Ishikawa (cell line): ENCODE measurements around the gene ANKRD6.

ENCODE experiments used
- CEBPB ChIP-seq: IDR thresholded peaks from 2 replicates; pipeline ENCODE4 v1.6.1; 2012
- CREB1 ChIP-seq: IDR thresholded peaks from 2 replicates; pipeline ENCODE4 v1.6.1; 2012; ENCODE audit warnings: low read depth
- EGR1 ChIP-seq: IDR thresholded peaks from 2 replicates; pipeline ENCODE4 v1.6.1; 2012
- EP300 ChIP-seq: IDR thresholded peaks from 2 replicates; pipeline ENCODE4 v1.6.1; 2012; ENCODE audit warnings: borderline replicate concordance
- FOXM1 ChIP-seq: IDR thresholded peaks from 2 replicates; pipeline ENCODE4 v1.6.1; 2012; ENCODE audit warnings: low read depth, borderline replicate concordance
- MAX ChIP-seq: IDR thresholded peaks from 2 replicates; pipeline ENCODE4 v1.6.1; 2012
- NFIC ChIP-seq: IDR thresholded peaks from 2 replicates; pipeline ENCODE4 v1.6.1; 2012
- RAD21 ChIP-seq: IDR thresholded peaks from 2 replicates; pipeline ENCODE4 v1.6.1; 2012; ENCODE audit warnings: low read depth
- TAF1 ChIP-seq: IDR thresholded peaks from 2 replicates; pipeline ENCODE4 v1.6.1; 2012; ENCODE audit warnings: low read depth, mild to moderate bottlenecking
- TCF12 ChIP-seq: IDR thresholded peaks from 2 replicates; pipeline ENCODE4 v1.6.1; 2012; ENCODE audit warnings: low read depth
- TEAD4 ChIP-seq: IDR thresholded peaks from 2 replicates; pipeline ENCODE4 v1.6.1; 2012
- YY1 ChIP-seq: IDR thresholded peaks from 2 replicates; pipeline ENCODE4 v1.6.1; 2012; ENCODE audit warnings: low read depth
- ZBTB7A ChIP-seq: IDR thresholded peaks from 2 replicates; pipeline ENCODE4 v1.6.1; 2012; ENCODE audit warnings: low read depth
- TF ChIP-seq, protein P1 (sequence below): IDR thresholded peaks from 2 replicates; pipeline ENCODE4 v1.6.1; 2012
- TF ChIP-seq, protein P2 (sequence below): IDR thresholded peaks from 2 replicates; pipeline ENCODE4 v1.6.1; 2012; ENCODE audit warnings: low read depth, mild to moderate bottlenecking

The ANKRD6 gene

DNA sequence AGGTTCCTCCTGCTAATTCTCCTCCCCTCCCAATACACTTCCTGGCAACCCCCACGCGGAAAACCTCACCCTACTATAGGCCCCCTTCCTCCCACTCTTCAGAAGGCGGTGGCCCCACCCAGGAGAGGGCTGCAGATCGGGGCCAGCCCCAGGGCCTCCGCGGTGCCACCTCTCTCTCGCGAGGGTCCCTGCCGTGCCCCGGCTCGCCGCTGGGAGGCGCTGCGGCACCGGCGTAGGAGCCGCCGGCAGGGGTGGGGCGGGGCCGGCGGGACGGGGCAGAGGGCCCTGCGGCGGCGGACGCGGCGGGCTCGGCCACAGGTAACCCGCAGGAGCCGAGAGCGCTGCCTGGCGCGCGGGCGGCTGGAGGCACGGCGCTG, at the start of gene ANKRD6:
ANKRD6 (plus strand) TSS at position 278 of the 377 bp plus-strand sequence. CDS start 133,825 bp downstream, outside the sequence.
- TF ChIP-seq, protein P1, sequence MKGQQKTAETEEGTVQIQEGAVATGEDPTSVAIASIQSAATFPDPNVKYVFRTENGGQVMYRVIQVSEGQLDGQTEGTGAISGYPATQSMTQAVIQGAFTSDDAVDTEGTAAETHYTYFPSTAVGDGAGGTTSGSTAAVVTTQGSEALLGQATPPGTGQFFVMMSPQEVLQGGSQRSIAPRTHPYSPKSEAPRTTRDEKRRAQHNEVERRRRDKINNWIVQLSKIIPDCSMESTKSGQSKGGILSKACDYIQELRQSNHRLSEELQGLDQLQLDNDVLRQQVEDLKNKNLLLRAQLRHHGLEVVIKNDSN: no peak
- TF ChIP-seq NFIC (no peak), TAF1 (peak; percentile 44; the same call in 1 of the 2 replicates), EP300 (peak; percentile 18; the same call in 1 of the 2 replicates), RAD21 (peak; percentile 88)

DNA sequence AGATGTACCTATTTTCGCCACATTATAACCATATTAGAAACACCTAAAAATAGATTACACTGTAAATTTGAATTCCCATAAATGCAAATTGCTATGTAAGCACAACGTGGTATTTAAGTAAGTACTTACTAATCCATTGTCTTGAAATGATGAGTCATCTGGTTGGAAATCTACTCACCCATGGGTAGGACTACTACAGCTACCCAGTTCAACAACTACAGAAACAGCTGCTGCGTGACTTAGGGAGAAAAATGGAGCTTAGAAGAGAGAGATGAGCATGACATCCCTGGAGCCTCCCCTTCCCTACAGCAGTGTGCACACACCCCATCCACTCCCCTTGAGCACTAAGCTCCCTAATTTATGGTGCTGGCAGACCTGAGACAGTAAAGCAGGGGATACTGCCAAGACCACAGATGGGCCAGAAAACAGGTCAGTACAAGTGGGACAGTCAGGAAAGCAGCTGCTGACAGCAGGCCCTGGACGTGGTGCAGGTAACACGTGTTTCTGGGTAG, 47.7 kb upstream of the ANKRD6 start:
- TF ChIP-seq TEAD4: no peak
- TF ChIP-seq ZBTB7A: no peak
- TF ChIP-seq TCF12: no peak
- TF ChIP-seq CREB1: no peak
- TF ChIP-seq NFIC: no peak
- no peak for TF ChIP-seq EGR1

- TF ChIP-seq FOXM1 (no peak), TAF1 (no peak), EP300 (no peak), CREB1 (no peak), RAD21 (no peak), YY1 (no peak), CEBPB (no peak), TCF12 (no peak), NFIC (no peak), TEAD4 (no peak), EGR1 (no peak), ZBTB7A (no peak)
- TF ChIP-seq, protein P1: no peak
Observed at GRCh38 chr6:89385846-89386245, 47.1 kb upstream of the ANKRD6 start.

DNA sequence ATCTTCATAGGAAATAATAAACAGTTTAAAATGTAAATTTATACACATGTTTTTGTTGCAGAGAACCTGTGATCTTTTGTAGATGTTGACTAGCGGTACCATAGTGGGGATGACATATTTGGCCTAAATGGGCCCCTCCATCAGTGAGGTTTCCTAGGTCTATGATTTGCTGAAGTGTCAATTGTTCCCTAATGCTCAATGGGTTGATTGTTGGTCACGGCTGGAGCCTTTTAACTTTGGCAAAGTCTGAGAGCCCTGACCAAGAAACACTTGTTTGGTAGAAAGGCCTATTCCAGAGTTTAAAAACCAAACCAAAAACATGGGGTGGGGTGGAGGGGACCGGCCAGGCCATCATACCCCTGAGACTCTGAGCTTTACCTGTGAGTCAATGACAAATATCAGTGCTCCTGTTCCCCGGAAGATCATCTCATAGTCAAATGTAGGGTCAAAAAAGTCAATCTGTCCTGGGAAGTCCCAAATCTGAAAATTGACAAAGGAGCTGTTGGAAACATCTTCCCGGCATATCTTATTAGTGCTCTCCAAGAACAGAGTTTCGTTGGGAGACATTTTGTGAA, 45.9 kb upstream of the ANKRD6 start:
- TF ChIP-seq TEAD4 (no peak), MAX (no peak), CREB1 (no peak), ZBTB7A (no peak), FOXM1 (no peak)
- TF ChIP-seq, protein P2, sequence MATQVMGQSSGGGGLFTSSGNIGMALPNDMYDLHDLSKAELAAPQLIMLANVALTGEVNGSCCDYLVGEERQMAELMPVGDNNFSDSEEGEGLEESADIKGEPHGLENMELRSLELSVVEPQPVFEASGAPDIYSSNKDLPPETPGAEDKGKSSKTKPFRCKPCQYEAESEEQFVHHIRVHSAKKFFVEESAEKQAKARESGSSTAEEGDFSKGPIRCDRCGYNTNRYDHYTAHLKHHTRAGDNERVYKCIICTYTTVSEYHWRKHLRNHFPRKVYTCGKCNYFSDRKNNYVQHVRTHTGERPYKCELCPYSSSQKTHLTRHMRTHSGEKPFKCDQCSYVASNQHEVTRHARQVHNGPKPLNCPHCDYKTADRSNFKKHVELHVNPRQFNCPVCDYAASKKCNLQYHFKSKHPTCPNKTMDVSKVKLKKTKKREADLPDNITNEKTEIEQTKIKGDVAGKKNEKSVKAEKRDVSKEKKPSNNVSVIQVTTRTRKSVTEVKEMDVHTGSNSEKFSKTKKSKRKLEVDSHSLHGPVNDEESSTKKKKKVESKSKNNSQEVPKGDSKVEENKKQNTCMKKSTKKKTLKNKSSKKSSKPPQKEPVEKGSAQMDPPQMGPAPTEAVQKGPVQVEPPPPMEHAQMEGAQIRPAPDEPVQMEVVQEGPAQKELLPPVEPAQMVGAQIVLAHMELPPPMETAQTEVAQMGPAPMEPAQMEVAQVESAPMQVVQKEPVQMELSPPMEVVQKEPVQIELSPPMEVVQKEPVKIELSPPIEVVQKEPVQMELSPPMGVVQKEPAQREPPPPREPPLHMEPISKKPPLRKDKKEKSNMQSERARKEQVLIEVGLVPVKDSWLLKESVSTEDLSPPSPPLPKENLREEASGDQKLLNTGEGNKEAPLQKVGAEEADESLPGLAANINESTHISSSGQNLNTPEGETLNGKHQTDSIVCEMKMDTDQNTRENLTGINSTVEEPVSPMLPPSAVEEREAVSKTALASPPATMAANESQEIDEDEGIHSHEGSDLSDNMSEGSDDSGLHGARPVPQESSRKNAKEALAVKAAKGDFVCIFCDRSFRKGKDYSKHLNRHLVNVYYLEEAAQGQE: no peak

DNA sequence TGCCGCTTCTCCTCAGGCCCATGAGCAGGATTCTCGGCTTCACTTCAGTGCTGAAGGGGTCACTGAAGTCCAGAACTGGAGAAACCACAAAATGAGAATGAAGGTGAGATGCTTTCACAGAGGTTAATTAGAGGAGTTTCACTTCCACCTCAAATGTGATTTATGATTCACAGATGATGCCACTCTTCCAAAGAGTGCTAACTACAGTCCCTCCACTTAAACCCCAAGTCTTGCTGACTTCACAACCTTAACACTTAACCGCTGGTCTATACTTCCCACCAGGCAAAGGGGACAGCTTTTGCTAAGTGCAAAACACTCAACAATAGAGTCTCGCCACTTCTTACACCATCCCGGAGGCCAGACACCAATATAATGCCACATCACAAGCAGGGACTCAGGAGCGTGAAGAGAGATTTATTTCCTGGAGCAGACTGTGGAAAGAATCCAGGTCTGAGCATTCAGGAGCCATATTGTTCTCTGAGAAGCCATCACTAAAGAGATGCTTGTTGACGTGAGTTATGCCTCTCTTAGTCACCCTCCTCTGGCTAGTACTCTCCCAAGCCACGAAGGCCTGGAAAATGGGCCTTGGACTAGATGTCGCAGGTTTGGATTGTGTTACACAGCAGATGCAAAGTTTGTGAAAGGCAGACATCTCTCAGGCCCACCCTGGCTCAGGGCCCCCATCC, 45.3 kb upstream of the ANKRD6 start:
- TF ChIP-seq TEAD4 (no peak), TAF1 (no peak), CEBPB (no peak), CREB1 (no peak), ZBTB7A (no peak), EGR1 (no peak), RAD21 (no peak), EP300 (no peak), FOXM1 (no peak), MAX (no peak)
- TF ChIP-seq, protein P2: no peak
- TF ChIP-seq, protein P1: no peak
